Stimulated activated CD4-positive, alpha-beta T cell treated with anti-CD3 and anti-CD28 coated beads, Interleukin-4, amount 100 ng/mL, for 24 hours (primary cell): ENCODE results near the gene UGT2B15.
"Not testable (repeated sequence)": the region's sequence is repeated elsewhere in the genome, so short reads cannot be mapped to it uniquely, and the experiment has no call there.

ENCODE experiments used
- DNase-seq: peaks from one replicate; pipeline ENCODE4 v3.0.0-alpha.2; 2020

Gene UGT2B15

GRCh38 chr4:68670479-68670939, at the start of gene UGT2B15:
UGT2B15 (minus strand) TSS chr4:68670652; CDS start chr4:68670618, 34 bp downstream.
- DNase-seq, result not testable (repeated sequence)

- no peak for DNase-seq
These were observed 48.6 kb upstream of the UGT2B15 start for GRCh38 chr4:68719075-68719473.

- DNase-seq, result no peak
These were observed 48.1 kb upstream of the UGT2B15 start for GRCh38 chr4:68718447-68719074.

- no peak for DNase-seq
These were observed 47.5 kb upstream of the UGT2B15 start for GRCh38 chr4:68717999-68718398.

- DNase-seq, result no peak
These were observed 43.9 kb upstream of the UGT2B15 start for GRCh38 chr4:68714400-68714799.

GRCh38 chr4:68712207-68712606, 41.8 kb upstream of the UGT2B15 start:
- DNase-seq, result no peak

- DNase-seq, result no peak
These were observed 38.1 kb upstream of the UGT2B15 start for GRCh38 chr4:68708566-68708965.

GRCh38 chr4:68703168-68703567, 32.7 kb upstream of the UGT2B15 start:
- DNase-seq, result not testable (repeated sequence)

GRCh38 chr4:68700152-68700551, 29.7 kb upstream of the UGT2B15 start:
- DNase-seq, result no peak

- DNase-seq, result no peak
These were observed 23.0 kb upstream of the UGT2B15 start for GRCh38 chr4:68693325-68694075.

GRCh38 chr4:68691186-68691585, 20.7 kb upstream of the UGT2B15 start:
- no peak for DNase-seq

GRCh38 chr4:68683034-68683433, 12.6 kb upstream of the UGT2B15 start:
- DNase-seq, result no peak

GRCh38 chr4:68681298-68681697, 10.8 kb upstream of the UGT2B15 start:
- DNase-seq, result not testable (repeated sequence)

- DNase-seq, result no peak
These were observed 2.7 kb upstream of the UGT2B15 start for GRCh38 chr4:68673143-68673542.

GRCh38 chr4:68671217-68671616, 765 bp upstream of the UGT2B15 start:
- not testable (repeated sequence) for DNase-seq

- DNase-seq, result not testable (repeated sequence)
These were observed 1.8 kb downstream of the UGT2B15 start for GRCh38 chr4:68668537-68669163.

- DNase-seq, result not testable (repeated sequence)
These were observed 2.9 kb downstream of the UGT2B15 start for GRCh38 chr4:68667551-68667950.

GRCh38 chr4:68664721-68665120, 5.7 kb downstream of the UGT2B15 start:
- DNase-seq, result not testable (repeated sequence)

GRCh38 chr4:68662836-68663574, 7.4 kb downstream of the UGT2B15 start:
- DNase-seq, result not testable (repeated sequence)

GRCh38 chr4:68658672-68659071, 11.8 kb downstream of the UGT2B15 start:
- DNase-seq, result no peak

- DNase-seq, result not testable (repeated sequence)
These were observed 13.3 kb downstream of the UGT2B15 start for GRCh38 chr4:68657022-68657594.

- DNase-seq, result not testable (repeated sequence)
These were observed 13.9 kb downstream of the UGT2B15 start for GRCh38 chr4:68656445-68656973.
